Panc1 (cell line): ENCODE measurements around the gene PXN. TPM values are rescaled to one million over a fixed set of nuclear protein-coding genes. Genes with fewer than 3 reads are reported as not detected.

Source experiments
- ATAC-seq: fragments of 200-7000 bp; cut with Tn5 transposase; 2 replicates; pipeline ENCODE4 v1.9.1; 2020; ENCODE audit warnings: mild to moderate bottlenecking, moderate library complexity
- BruUV-seq: library from RNA; stranded (reverse); fragments of 400-500 nt; replicated peaks from 2 replicates; lab custom pipeline; 2021; lab: Mats Ljungman, UMichigan
- CTCF ChIA-PET: fragments of 300-600 bp; sonication (Branson Sonifier 250); formaldehyde crosslinking; loops from one replicate; lab custom pipeline; 2022; ENCODE audit warnings: antibody characterized with exemption; lab: Charles Lee
- POLR2A ChIA-PET: fragments of 300-600 bp; sonication (Branson Sonifier 250); formaldehyde crosslinking; loops from one replicate; lab custom pipeline; 2022; ENCODE audit warnings: antibody characterized with exemption; lab: Charles Lee
- DNase-seq: peaks from one replicate; pipeline ENCODE4 v3.0.0-alpha.2; 2010; ENCODE audit warnings: low read depth, low spot score
- H3K27ac ChIP-seq: 2 replicates; pipeline ENCODE4 v1.5.1; 2011; ENCODE audit warnings: mild to moderate bottlenecking, low read length, inconsistent platforms
- H3K27me3 ChIP-seq: fragments of 200-500 bp; sonication (Bioruptor generic); 2 replicates; pipeline ENCODE4 v1.6.0; 2014; ENCODE audit warnings: low read length, inconsistent platforms; ENCODE audit not compliant: control insufficient read depth, insufficient read depth
- H3K36me3 ChIP-seq: fragments of 200-500 bp; sonication (Bioruptor generic); 2 replicates; pipeline ENCODE4 v1.5.1; 2014; ENCODE audit warnings: inconsistent platforms, mild to moderate bottlenecking, low read length, moderate library complexity; ENCODE audit not compliant: control insufficient read depth, insufficient read depth
- H3K4me1 ChIP-seq: 2 replicates; pipeline ENCODE4 v1.5.1; 2011; ENCODE audit warnings: inconsistent platforms, mild to moderate bottlenecking, low read length, moderate library complexity; ENCODE audit not compliant: control insufficient read depth, insufficient read depth
- H3K4me3 ChIP-seq, 2 experiments: 2 replicates each; pipeline ENCODE4 v1.5.1; 2011 to 2012; ENCODE audit warnings: low read depth in 2 of 2, low read length in 2 of 2, mild to moderate bottlenecking in 2 of 2, inconsistent platforms in 1 of 2, moderate library complexity in 1 of 2
- H3K9me3 ChIP-seq: fragments of 200-500 bp; sonication (Bioruptor generic); 2 replicates; pipeline ENCODE4 v1.5.1; 2014; ENCODE audit warnings: low read depth, mild to moderate bottlenecking, inconsistent platforms, low read length, moderate library complexity; ENCODE audit not compliant: control insufficient read depth, insufficient read depth
- CTCF ChIP-seq: fragments of 450-650 bp; IDR thresholded peaks from 2 replicates; pipeline ENCODE4 v1.5.1; 2017; ENCODE audit warnings: mild to moderate bottlenecking
- POLR2AphosphoS5 ChIP-seq: IDR thresholded peaks from 2 replicates; pipeline ENCODE4 v1.6.1; 2012; ENCODE audit warnings: mild to moderate bottlenecking, low read depth, low read length, moderate library complexity
- REST ChIP-seq, 2 experiments: IDR thresholded peaks; 2 replicates each; pipeline ENCODE4 v1.6.1; 2011 to 2012; ENCODE audit warnings: low read depth in 2 of 2, control low read depth in 1 of 2, low read length in 1 of 2, mild to moderate bottlenecking in 1 of 2, moderate library complexity in 1 of 2; ENCODE audit not compliant: insufficient read depth in 1 of 2
- SIN3A ChIP-seq: IDR thresholded peaks from 2 replicates; pipeline ENCODE4 v1.6.1; 2012; ENCODE audit warnings: low read depth, mild to moderate bottlenecking, low read length, moderate library complexity, borderline replicate concordance; ENCODE audit not compliant: insufficient read depth
- TCF7L2 ChIP-seq: IDR thresholded peaks from 2 replicates; pipeline ENCODE4 v1.6.1; 2011; ENCODE audit warnings: mild to moderate bottlenecking, low read depth, low read length, inconsistent platforms
- in situ Hi-C: cut with HindIII; loops from 2 replicates; pipeline ENCODE4 v1.10.0; 2016; ENCODE audit warnings: low sequenced_read_pairs, low pct_unique_long_range_greater_than_20kb
- intact Hi-C: fragments of 100-400 bp; cut with micrococcal nuclease; formaldehyde crosslinking; loops from one replicate; pipeline ENCODE4 v1.10.0; 2022; ENCODE audit not compliant: unreplicated experiment
- total RNA-seq: library from RNA; stranded (reverse); gene quantifications from one replicate; pipeline ENCODE4 v1.2.1, GENCODE V29; 2021; ENCODE audit not compliant: unreplicated experiment

PXN gene
- total RNA-seq, 1 experiment from 2014 or later = 484 TPM

GRCh38 chr12:120169946-120170345 lies 95.6 kb downstream of the PXN start:
- ATAC-seq = no peak

GRCh38 chr12:120168337-120168736 lies 97.2 kb downstream of the PXN start:
- intact Hi-C loops = no loop called here
- no peak for DNase-seq
- CTCF ChIA-PET = no interaction called here
- Histone ChIP-seq H3K36me3 (peaks cover 23% of the 10 kb centered on the region), H3K27me3 (no peaks in the 10 kb centered on the region), H3K9me3 (no peaks in the 10 kb centered on the region), H3K4me3 (no peak overlapping the region), H3K4me1 (no peaks in the 10 kb centered on the region), H3K27ac (no peak overlapping the region)
- in situ Hi-C loops = no loop called here
- ATAC-seq = no peak
- BruUV-seq = no TSS peak
- POLR2A ChIA-PET = no interaction called here
- no peak for TF ChIP-seq REST (IDR thresholded peaks at IDR 0.05; ENCODE audit: insufficient read depth in 1 of 2, low read depth in 2 of 2, low read length in 1 of 2)
- no peak for TF ChIP-seq TCF7L2
- no peak for TF ChIP-seq SIN3A
- no peak for TF ChIP-seq POLR2AphosphoS5
- TF ChIP-seq CTCF = no peak

More at GRCh38 chr12:120169946-120170345, 95.6 kb downstream of the PXN start:
- in situ Hi-C loops = no loop called here
- no peak overlapping the region for H3K27ac ChIP-seq
- no peaks in the 10 kb centered on the region for H3K27me3 ChIP-seq
- DNase-seq = no peak
- intact Hi-C loops = no loop called here
- no peaks in the 10 kb centered on the region for H3K4me1 ChIP-seq
- H3K9me3 ChIP-seq = no peaks in the 10 kb centered on the region
- no TSS peak for BruUV-seq
- H3K4me3 ChIP-seq = no peak overlapping the region
- ChIA-PET CTCF (no interaction called here), POLR2A (no interaction called here)
- peaks cover 20% of the 10 kb centered on the region for H3K36me3 ChIP-seq
- TF ChIP-seq REST (IDR thresholded peaks at IDR 0.05; ENCODE audit: insufficient read depth in 1 of 2, low read depth in 2 of 2, low read length in 1 of 2) = no peak
- no peak for TF ChIP-seq TCF7L2
- TF ChIP-seq CTCF = no peak
- no peak for TF ChIP-seq POLR2AphosphoS5
- TF ChIP-seq SIN3A = no peak
